HCT116 (cell line): Measurements from ENCODE around the gene SIN3B. TPM values are rescaled to one million over a fixed set of nuclear protein-coding genes. Genes with fewer than 3 reads are reported as not detected.
A peak's percentile ranks its signal among the peaks of the same experiment; 100 is the strongest.

Source experiments
- ATAC-seq: fragments of 200-7000 bp; cut with Tn5 transposase; 2 replicates; pipeline ENCODE4 v1.9.1; 2020; ENCODE audit warnings: mild to moderate bottlenecking, moderate library complexity
- BruUV-seq: library from RNA; stranded (reverse); fragments of 400-500 nt; replicated peaks from 2 replicates; lab custom pipeline; 2021; lab: Mats Ljungman, UMichigan
- CTCF ChIA-PET: fragments of 300-600 bp; sonication (Branson Sonifier 250); formaldehyde crosslinking; loops from one replicate; lab custom pipeline; 2021; ENCODE audit warnings: antibody characterized with exemption; lab: Charles Lee
- POLR2A ChIA-PET: fragments of 300-600, 350-600 bp; sonication (Branson Sonifier 250); formaldehyde crosslinking; loops from one replicate; lab custom pipeline; 2021; ENCODE audit warnings: antibody characterized with exemption; lab: Charles Lee
- RAD21 ChIA-PET, 2 experiments: fragments of 300-600 bp; sonication (Branson Sonifier 250); formaldehyde crosslinking; loops; one replicate each; lab custom pipeline; 2023; ENCODE audit warnings: low total read pairs in 2 of 2; ENCODE audit not compliant: uncharacterized antibody in 2 of 2, unreplicated experiment in 2 of 2, low non-redundant PET in 1 of 2; lab: Charles Lee
- DNase-seq: peaks from one replicate; pipeline ENCODE4 v3.0.0-alpha.2; 2010; ENCODE audit warnings: low read depth, low spot score
- H2AFZ ChIP-seq: fragments of 200-600 bp; shearing (Covaris generic), sonication (generic); 2 replicates; pipeline ENCODE4 v1.6.1; 2017; ENCODE audit warnings: low read depth, mixed run types, mixed read lengths, antibody characterized with exemption, low read length; ENCODE audit not compliant: poor library complexity, severe bottlenecking
- H3K27ac ChIP-seq: 2 replicates; pipeline ENCODE4 v1.5.1; 2012; ENCODE audit warnings: low read depth, low read length
- H3K27me3 ChIP-seq: fragments of 200-600 bp; sonication (generic); 2 replicates; pipeline ENCODE4 v1.6.1; 2016; ENCODE audit warnings: mixed run types, low read length, mixed read lengths; ENCODE audit not compliant: insufficient read depth
- H3K36me3 ChIP-seq, 2 experiments: fragments of 200-500 bp in 1 of 2; fragments of 200-600 bp in 1 of 2; sonication (Bioruptor generic) in 1 of 2; sonication (generic) in 1 of 2; 2 replicates each; pipeline versions ENCODE4 v1.5.1 to v1.6.1; 2014 to 2016; ENCODE audit warnings: low read length in 2 of 2, inconsistent platforms in 1 of 2, mixed read lengths in 1 of 2, mixed run types in 1 of 2; ENCODE audit not compliant: insufficient read depth in 2 of 2, control insufficient read depth in 1 of 2
- H3K4me1 ChIP-seq, 2 experiments: fragments of 200-600 bp in 1 of 2; sonication (generic) in 1 of 2; 2 replicates each; pipeline versions ENCODE4 v1.5.1 to v1.6.1; 2012 to 2017; ENCODE audit warnings: low read length in 2 of 2, inconsistent platforms in 1 of 2, mild to moderate bottlenecking in 1 of 2, mixed read lengths in 1 of 2, mixed run types in 1 of 2, moderate library complexity in 1 of 2; ENCODE audit not compliant: insufficient read depth in 2 of 2, control insufficient read depth in 1 of 2
- H3K4me2 ChIP-seq: fragments of 200-600 bp; sonication (generic); 2 replicates; pipeline ENCODE4 v1.6.1; 2017; ENCODE audit warnings: mixed run types, low read length, mixed read lengths
- H3K4me3 ChIP-seq, 2 experiments: fragments of 200-600 bp in 1 of 2; sonication (generic) in 1 of 2; replicated peaks in 1 of 2; 2 replicates each; pipeline ENCODE4 v1.5.1; 2011 to 2016; ENCODE audit warnings: low read length in 2 of 2, control low read depth in 1 of 2, low read depth in 1 of 2, mild to moderate bottlenecking in 1 of 2, mixed read lengths in 1 of 2, mixed run types in 1 of 2
- H3K79me2 ChIP-seq: fragments of 200-600 bp; sonication (generic); 2 replicates; pipeline ENCODE4 v1.6.1; 2017; ENCODE audit warnings: mild to moderate bottlenecking, mixed run types, low read length, moderate library complexity, mixed read lengths; ENCODE audit not compliant: insufficient read depth
- H3K9ac ChIP-seq: fragments of 200-600 bp; sonication (generic); 2 replicates; pipeline ENCODE4 v1.6.1; 2016; ENCODE audit warnings: low read length, mixed read lengths
- H3K9me2 ChIP-seq: fragments of 200-600 bp; sonication (generic), shearing (Covaris generic); 2 replicates; pipeline ENCODE4 v1.6.1; 2017; ENCODE audit warnings: mixed run types, mild to moderate bottlenecking, moderate library complexity; ENCODE audit not compliant: insufficient read depth
- H3K9me3 ChIP-seq, 2 experiments: fragments of 200-500 bp in 1 of 2; fragments of 200-600 bp in 1 of 2; sonication (Bioruptor generic) in 1 of 2; sonication (generic) in 1 of 2; 2 replicates each; pipeline ENCODE4 v1.6.1; 2014 to 2017; ENCODE audit warnings: low read length in 2 of 2, mixed read lengths in 2 of 2, inconsistent platforms in 1 of 2, low read depth in 1 of 2, mild to moderate bottlenecking in 1 of 2, mixed run types in 1 of 2, moderate library complexity in 1 of 2; ENCODE audit not compliant: control insufficient read depth in 1 of 2, insufficient read depth in 1 of 2
- H4K20me1 ChIP-seq: fragments of 200-600 bp; sonication (generic), shearing (Covaris generic); 2 replicates; pipeline ENCODE4 v1.6.1; 2017; ENCODE audit warnings: mixed run types, mild to moderate bottlenecking, moderate library complexity; ENCODE audit not compliant: insufficient read depth
- EGR1 ChIP-seq: IDR thresholded peaks from 2 replicates; pipeline ENCODE4 v1.6.1; 2012; ENCODE audit warnings: low read depth
- ELF1 ChIP-seq: IDR thresholded peaks from 2 replicates; pipeline ENCODE4 v1.6.1; 2012; ENCODE audit warnings: low read depth, borderline replicate concordance
- EZH2phosphoT487 ChIP-seq: fragments of 200-600 bp; IDR thresholded peaks from 2 replicates; pipeline ENCODE4 v1.6.1; 2018; ENCODE audit warnings: antibody characterized with exemption, borderline replicate concordance
- FOSL1 ChIP-seq: IDR thresholded peaks from 2 replicates; pipeline ENCODE4 v1.6.1; 2012; ENCODE audit warnings: low read depth
- POLR2AphosphoS5 ChIP-seq: IDR thresholded peaks from 2 replicates; pipeline ENCODE4 v1.6.1; 2011; ENCODE audit warnings: mild to moderate bottlenecking, low read depth, low read length, moderate library complexity
- RAD21 ChIP-seq: IDR thresholded peaks from 2 replicates; pipeline ENCODE4 v1.6.1; 2012; ENCODE audit warnings: low read depth, mild to moderate bottlenecking
- SIN3A ChIP-seq: IDR thresholded peaks from 2 replicates; pipeline ENCODE4 v1.6.1; 2012; ENCODE audit warnings: low read depth
- ZNF274 ChIP-seq: fragments of 200-500 bp; sonication (Bioruptor generic); IDR thresholded peaks from 2 replicates; pipeline ENCODE4 v1.6.1; 2014; ENCODE audit warnings: mild to moderate bottlenecking, low read depth, low read length, inconsistent platforms
- intact Hi-C: fragments of 100-400 bp; cut with micrococcal nuclease; formaldehyde crosslinking; loops from 2 replicates; pipeline ENCODE4 v1.10.0; 2022
- total RNA-seq: library from RNA; stranded (reverse); gene quantifications from one replicate; pipeline ENCODE4 v1.2.1, GENCODE V29; 2021; ENCODE audit not compliant: unreplicated experiment
- TF ChIP-seq, protein P1 (sequence below): IDR thresholded peaks from 2 replicates; pipeline ENCODE4 v1.6.1; 2012
- TF ChIP-seq, protein P2 (sequence below): IDR thresholded peaks from 2 replicates; pipeline ENCODE4 v1.6.1; 2012; ENCODE audit warnings: low read depth
- TF ChIP-seq, protein P3 (sequence below), 3 experiments: fragments of 200-600 bp in 1 of 3; sonication (generic) in 1 of 3; IDR thresholded peaks in 2 of 3; conservative IDR thresholded peaks in 1 of 3; 2 replicates each; pipeline ENCODE4 v1.5.1; 2012 to 2017; ENCODE audit warnings: low read depth in 2 of 3, low read length in 2 of 3, antibody characterized with exemption in 1 of 3, borderline replicate concordance in 1 of 3, control low read depth in 1 of 3, mild to moderate bottlenecking in 1 of 3, mixed read lengths in 1 of 3, mixed run types in 1 of 3, moderate library complexity in 1 of 3; ENCODE audit not compliant: insufficient read depth in 1 of 3

Gene SIN3B
- total RNA-seq, 1 experiment from 2014 or later, result 59.9 TPM

DNA sequence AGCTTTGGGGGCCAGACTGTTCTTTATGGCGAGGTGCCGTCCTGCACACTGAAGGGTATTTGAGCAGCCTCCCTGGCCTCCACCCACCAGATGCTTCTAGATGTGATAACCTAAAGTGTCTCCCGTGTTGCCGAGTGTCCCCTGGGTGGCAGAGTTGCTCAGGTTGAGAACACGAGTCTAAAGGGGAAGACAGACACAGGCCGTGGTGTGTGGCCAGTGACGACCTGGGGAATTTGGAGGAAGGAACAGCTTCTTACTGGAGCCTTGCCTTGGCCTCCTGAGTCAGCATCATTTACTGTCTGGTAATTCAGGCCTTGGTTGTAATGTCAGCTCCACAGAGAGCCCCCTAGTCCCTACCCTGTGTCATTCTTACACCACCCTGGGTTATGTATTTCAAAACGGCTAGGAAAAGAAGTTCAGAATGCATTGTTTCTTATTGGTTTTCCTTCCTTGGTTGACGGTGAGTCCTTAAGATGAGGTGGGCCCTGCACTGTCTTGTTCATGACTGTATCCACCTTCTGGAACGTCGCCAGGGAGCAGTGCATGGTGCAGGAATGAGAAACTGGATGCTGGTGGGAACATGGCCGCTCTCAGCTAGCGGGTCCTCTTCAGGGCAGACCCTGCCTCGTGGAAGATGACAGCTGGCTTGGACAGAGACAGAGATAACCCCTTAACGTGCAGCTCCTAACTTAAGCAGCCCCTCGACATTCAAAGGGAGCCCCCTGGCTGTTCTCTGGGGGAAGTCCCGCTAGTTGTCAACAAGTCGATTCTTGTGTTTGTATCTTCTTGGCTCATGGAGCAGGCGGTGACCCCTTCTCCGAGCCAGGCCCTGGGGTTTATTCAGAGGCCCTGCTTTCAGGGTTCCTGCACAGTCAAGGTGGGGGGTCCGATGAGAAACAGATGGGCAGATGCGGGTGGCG lies 7.2 kb downstream of the SIN3B start:
- ChIA-PET RAD21 (no interaction called here), POLR2A (no interaction called here)
- BruUV-seq, result no TSS peak

DNA sequence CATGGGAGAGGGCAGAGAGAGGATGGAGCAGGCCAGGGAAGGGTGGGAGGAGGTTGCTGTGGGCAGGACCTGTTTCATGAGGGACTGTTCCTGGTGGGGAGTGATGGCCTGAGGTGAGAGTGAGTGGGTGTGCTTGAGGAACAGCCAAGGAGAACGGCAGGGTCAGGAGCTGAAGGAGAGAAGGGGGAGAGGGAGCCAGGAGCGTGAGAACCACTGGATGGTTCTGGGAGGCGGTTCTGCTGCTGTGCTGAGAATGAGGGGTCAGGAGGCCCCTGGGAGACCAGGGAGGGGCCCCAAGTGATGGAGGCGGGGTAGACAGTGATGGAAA lies 7.8 kb downstream of the SIN3B start:
- POLR2A ChIA-PET, result no interaction called here
- Histone ChIP-seq H3K9me2 (no peaks in the 10 kb centered on the region), H4K20me1 (no peaks in the 10 kb centered on the region), H3K9me3 (no peaks in the 10 kb centered on the region), H3K9ac (no peak overlapping the region), H3K79me2 (peaks cover 23% of the 10 kb centered on the region; the same call in 1 of the 2 replicates), H3K4me2 (no peak overlapping the region), H3K36me3 (peaks cover 28 to 32% of the 10 kb centered on the region in 2 experiments), H3K4me3 (no peak overlapping the region), H2AFZ (no peak overlapping the region), H3K27ac (no peak overlapping the region), H3K4me1 (peaks cover 0 to 8% of the 10 kb centered on the region in 2 experiments; a peak in 1 of 4 replicates), H3K27me3 (no peaks in the 10 kb centered on the region)
- no peak for ATAC-seq
- BruUV-seq, result no TSS peak
- CTCF ChIA-PET, result no interaction called here
- no peak for DNase-seq
- RAD21 ChIA-PET, result no interaction called here
- intact Hi-C loops, result no loop called here
- TF ChIP-seq EGR1 (no peak), EZH2phosphoT487 (no peak), FOSL1 (no peak), RAD21 (no peak), POLR2AphosphoS5 (no peak), ZNF274 (no peak), ELF1 (no peak)
- TF ChIP-seq, protein P1, sequence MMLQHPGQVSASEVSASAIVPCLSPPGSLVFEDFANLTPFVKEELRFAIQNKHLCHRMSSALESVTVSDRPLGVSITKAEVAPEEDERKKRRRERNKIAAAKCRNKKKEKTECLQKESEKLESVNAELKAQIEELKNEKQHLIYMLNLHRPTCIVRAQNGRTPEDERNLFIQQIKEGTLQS, result no peak
- TF ChIP-seq, protein P2, sequence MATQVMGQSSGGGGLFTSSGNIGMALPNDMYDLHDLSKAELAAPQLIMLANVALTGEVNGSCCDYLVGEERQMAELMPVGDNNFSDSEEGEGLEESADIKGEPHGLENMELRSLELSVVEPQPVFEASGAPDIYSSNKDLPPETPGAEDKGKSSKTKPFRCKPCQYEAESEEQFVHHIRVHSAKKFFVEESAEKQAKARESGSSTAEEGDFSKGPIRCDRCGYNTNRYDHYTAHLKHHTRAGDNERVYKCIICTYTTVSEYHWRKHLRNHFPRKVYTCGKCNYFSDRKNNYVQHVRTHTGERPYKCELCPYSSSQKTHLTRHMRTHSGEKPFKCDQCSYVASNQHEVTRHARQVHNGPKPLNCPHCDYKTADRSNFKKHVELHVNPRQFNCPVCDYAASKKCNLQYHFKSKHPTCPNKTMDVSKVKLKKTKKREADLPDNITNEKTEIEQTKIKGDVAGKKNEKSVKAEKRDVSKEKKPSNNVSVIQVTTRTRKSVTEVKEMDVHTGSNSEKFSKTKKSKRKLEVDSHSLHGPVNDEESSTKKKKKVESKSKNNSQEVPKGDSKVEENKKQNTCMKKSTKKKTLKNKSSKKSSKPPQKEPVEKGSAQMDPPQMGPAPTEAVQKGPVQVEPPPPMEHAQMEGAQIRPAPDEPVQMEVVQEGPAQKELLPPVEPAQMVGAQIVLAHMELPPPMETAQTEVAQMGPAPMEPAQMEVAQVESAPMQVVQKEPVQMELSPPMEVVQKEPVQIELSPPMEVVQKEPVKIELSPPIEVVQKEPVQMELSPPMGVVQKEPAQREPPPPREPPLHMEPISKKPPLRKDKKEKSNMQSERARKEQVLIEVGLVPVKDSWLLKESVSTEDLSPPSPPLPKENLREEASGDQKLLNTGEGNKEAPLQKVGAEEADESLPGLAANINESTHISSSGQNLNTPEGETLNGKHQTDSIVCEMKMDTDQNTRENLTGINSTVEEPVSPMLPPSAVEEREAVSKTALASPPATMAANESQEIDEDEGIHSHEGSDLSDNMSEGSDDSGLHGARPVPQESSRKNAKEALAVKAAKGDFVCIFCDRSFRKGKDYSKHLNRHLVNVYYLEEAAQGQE, result no peak

More for the DNA sequence above, 7.2 kb downstream of the SIN3B start:
- DNase-seq, result no peak
- intact Hi-C loops, result no loop called here
- H3K4me2 ChIP-seq, result no peak overlapping the region
- TF ChIP-seq SIN3A, result no peak
- TF ChIP-seq RAD21, result no peak; the same call in 1 of the 2 replicates
- TF ChIP-seq POLR2AphosphoS5, result no peak
- TF ChIP-seq, protein P3, sequence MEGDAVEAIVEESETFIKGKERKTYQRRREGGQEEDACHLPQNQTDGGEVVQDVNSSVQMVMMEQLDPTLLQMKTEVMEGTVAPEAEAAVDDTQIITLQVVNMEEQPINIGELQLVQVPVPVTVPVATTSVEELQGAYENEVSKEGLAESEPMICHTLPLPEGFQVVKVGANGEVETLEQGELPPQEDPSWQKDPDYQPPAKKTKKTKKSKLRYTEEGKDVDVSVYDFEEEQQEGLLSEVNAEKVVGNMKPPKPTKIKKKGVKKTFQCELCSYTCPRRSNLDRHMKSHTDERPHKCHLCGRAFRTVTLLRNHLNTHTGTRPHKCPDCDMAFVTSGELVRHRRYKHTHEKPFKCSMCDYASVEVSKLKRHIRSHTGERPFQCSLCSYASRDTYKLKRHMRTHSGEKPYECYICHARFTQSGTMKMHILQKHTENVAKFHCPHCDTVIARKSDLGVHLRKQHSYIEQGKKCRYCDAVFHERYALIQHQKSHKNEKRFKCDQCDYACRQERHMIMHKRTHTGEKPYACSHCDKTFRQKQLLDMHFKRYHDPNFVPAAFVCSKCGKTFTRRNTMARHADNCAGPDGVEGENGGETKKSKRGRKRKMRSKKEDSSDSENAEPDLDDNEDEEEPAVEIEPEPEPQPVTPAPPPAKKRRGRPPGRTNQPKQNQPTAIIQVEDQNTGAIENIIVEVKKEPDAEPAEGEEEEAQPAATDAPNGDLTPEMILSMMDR (IDR thresholded peaks at IDR 0.05 in 2 of 3, conservative IDR thresholded peaks at IDR 0.05 in 1 of 3; ENCODE audit: borderline replicate concordance in 1 of 3, insufficient read depth in 1 of 3, low read depth in 2 of 3, low read length in 2 of 3), result peak in 2 of 3 experiments; percentile 20 to 22; a peak in 3 of 6 replicates
- no peak overlapping the region for H3K9ac ChIP-seq
- H3K4me3 ChIP-seq, result no peak overlapping the region
- H4K20me1 ChIP-seq, result no peaks in the 10 kb centered on the region
- no peaks in the 10 kb centered on the region for H3K9me3 ChIP-seq
- CTCF ChIA-PET, result no interaction called here
- ATAC-seq, result peak; percentile 34; the same call in 1 of the 2 replicates
- H3K27ac ChIP-seq, result no peak overlapping the region
- peaks cover 30 to 32% of the 10 kb centered on the region in 2 experiments for H3K36me3 ChIP-seq
- no peaks in the 10 kb centered on the region for H3K9me2 ChIP-seq
- H3K4me1 ChIP-seq, result peaks cover 0 to 8% of the 10 kb centered on the region in 2 experiments; a peak in 1 of 4 replicates
- no peaks in the 10 kb centered on the region for H3K27me3 ChIP-seq
- H3K79me2 ChIP-seq, result peaks cover 25% of the 10 kb centered on the region; the same call in 1 of the 2 replicates
- H2AFZ ChIP-seq, result no peak overlapping the region
